Suprapubic skin (tissue), 4 donors: ENCODE results near the gene BAIAP3. TPM values are rescaled to one million over a fixed set of nuclear protein-coding genes. Genes with fewer than 3 reads are reported as not detected.

ENCODE experiments used
- DNase-seq, 2 donors: peaks; one replicate each; pipeline ENCODE4 v3.0.0-alpha.2; 2019; ENCODE audit warnings: low spot score in 2 of 2
- H3K27ac ChIP-seq: fragments of 200-600 bp; sonication (generic); one replicate; pipeline ENCODE4 v1.5.1; 2019
- H3K27me3 ChIP-seq: fragments of 200-600 bp; sonication (generic); one replicate; pipeline ENCODE4 v1.5.1; 2019
- H3K36me3 ChIP-seq: fragments of 200-600 bp; sonication (generic); one replicate; pipeline ENCODE4 v1.5.1; 2019
- H3K4me1 ChIP-seq: fragments of 200-600 bp; sonication (generic); one replicate; pipeline ENCODE4 v1.5.1; 2019
- H3K4me3 ChIP-seq: fragments of 200-600 bp; sonication (generic); one replicate; pipeline ENCODE4 v1.5.1; 2019; ENCODE audit warnings: mild to moderate bottlenecking
- H3K9me3 ChIP-seq: fragments of 200-600 bp; sonication (generic); one replicate; pipeline ENCODE4 v1.5.1; 2019
- CTCF ChIP-seq, 2 donors: fragments of 200-600 bp in 1 of 2; fragments of 450-650 bp in 1 of 2; sonication (generic) in 1 of 2; IDR thresholded peaks; one replicate each; pipeline ENCODE4 v1.5.1; 2016 to 2019; ENCODE audit warnings: antibody characterized with exemption in 2 of 2, mild to moderate bottlenecking in 1 of 2, moderate library complexity in 1 of 2
- EP300 ChIP-seq: sonication (generic); formaldehyde crosslinking; IDR thresholded peaks from one replicate; pipeline ENCODE4 v1.6.1; 2017; ENCODE audit warnings: antibody characterized with exemption
- POLR2A ChIP-seq, 2 donors: fragments of 450-650 bp; IDR thresholded peaks; one replicate each; pipeline ENCODE4 v1.6.1; 2017; ENCODE audit warnings: antibody characterized with exemption in 2 of 2, mild to moderate bottlenecking in 2 of 2, moderate library complexity in 2 of 2
- POLR2AphosphoS5 ChIP-seq, 3 donors: sonication (generic); formaldehyde crosslinking; IDR thresholded peaks; one replicate each; pipeline ENCODE4 v1.6.1; 2017; ENCODE audit warnings: antibody characterized with exemption in 3 of 3
- WGBS: methylation state at CpG from one replicate; pipeline ENCODE4 v1.1.5; 2018; 5-methylcytosine and 5-hydroxymethylcytosine counted together
- total RNA-seq, 4 donors: library from RNA; depleted of rRNA; stranded (reverse); fragments of >200 nt; gene quantifications; one replicate each; pipeline ENCODE4 v1.1.0, GENCODE V29; 2016

Gene BAIAP3
- 1 to 10 TPM in 3 of 4 donors, under 1 TPM in 1; 0.87 to 6.2 (median 2.5) TPM for total RNA-seq

GRCh38 chr16:1333149-1333812, at the start of gene BAIAP3:
Gene BAIAP3 (plus strand): TSS chr16:1333645. CDS start chr16:1338550, 4,905 bp downstream.
- WGBS = 2% methylated on average over 8 of the region's 83 CpGs
- Histone ChIP-seq H3K27me3 (peaks cover 80% of the 10 kb centered on the region), H3K4me3 (peak within 1 kb of the TSS; percentile 47), H3K4me1 (peaks cover 35% of the 10 kb centered on the region), H3K27ac (no peak within 1 kb of the TSS), H3K36me3 (no peaks in the 10 kb centered on the region), H3K9me3 (no peaks in the 10 kb centered on the region)
- DNase-seq = no peak
- TF ChIP-seq EP300 (no peak), POLR2AphosphoS5 (IDR thresholded peaks at IDR 0.05) (no peak), CTCF (IDR thresholded peaks at IDR 0.05) (no peak), POLR2A (IDR thresholded peaks at IDR 0.05) (no peak)

GRCh38 chr16:1283996-1284616, 49.3 kb upstream of the BAIAP3 start:
- 70% methylated on average over 7 of the region's 16 CpGs for WGBS
- no peak overlapping the region for H3K27ac ChIP-seq
- no peaks in the 10 kb centered on the region for H3K9me3 ChIP-seq
- no peaks in the 10 kb centered on the region for H3K36me3 ChIP-seq
- H3K4me1 ChIP-seq = peaks cover 5% of the 10 kb centered on the region
- no peak for DNase-seq
- peaks cover 89% of the 10 kb centered on the region for H3K27me3 ChIP-seq
- TF ChIP-seq POLR2AphosphoS5 (IDR thresholded peaks at IDR 0.05) (no peak), CTCF (IDR thresholded peaks at IDR 0.05) (no peak), POLR2A (IDR thresholded peaks at IDR 0.05) (no peak)
- H3K4me3 ChIP-seq = no peak overlapping the region

- DNase-seq = peak in 1 of 2 donors; percentile 39
Measured at GRCh38 chr16:1285669-1286512, 47.6 kb upstream of the BAIAP3 start.

GRCh38 chr16:1286513-1287094, 46.8 kb upstream of the BAIAP3 start:
- Histone ChIP-seq H3K9me3 (no peaks in the 10 kb centered on the region), H3K27ac (no peak overlapping the region), H3K4me3 (no peak overlapping the region), H3K36me3 (no peaks in the 10 kb centered on the region), H3K27me3 (peaks cover 96% of the 10 kb centered on the region), H3K4me1 (peaks cover 10% of the 10 kb centered on the region)
- DNase-seq = no peak
- 98% methylated on average over 6 of the region's 25 CpGs for WGBS
- TF ChIP-seq POLR2A (IDR thresholded peaks at IDR 0.05) (no peak), CTCF (IDR thresholded peaks at IDR 0.05) (no peak), EP300 (no peak), POLR2AphosphoS5 (IDR thresholded peaks at IDR 0.05) (no peak)

More at GRCh38 chr16:1285669-1286512, 47.6 kb upstream of the BAIAP3 start:
- no peak overlapping the region for H3K4me3 ChIP-seq
- no peak overlapping the region for H3K27ac ChIP-seq
- H3K36me3 ChIP-seq = no peaks in the 10 kb centered on the region
- H3K9me3 ChIP-seq = no peaks in the 10 kb centered on the region
- WGBS = 62% methylated on average over 19 of the region's 38 CpGs
- peaks cover 92% of the 10 kb centered on the region for H3K27me3 ChIP-seq
- peaks cover 10% of the 10 kb centered on the region for H3K4me1 ChIP-seq
- no peak for TF ChIP-seq POLR2A (IDR thresholded peaks at IDR 0.05)
- TF ChIP-seq CTCF (IDR thresholded peaks at IDR 0.05) = no peak
- TF ChIP-seq POLR2AphosphoS5 (IDR thresholded peaks at IDR 0.05) = no peak
- no peak for TF ChIP-seq EP300
